Measurements from ENCODE around the gene SPTY2D1. TPM values are rescaled to one million over a fixed set of nuclear protein-coding genes. Genes with fewer than 3 reads are reported as not detected.
"Not testable (repeated sequence)": the region's sequence is repeated elsewhere in the genome, so short reads cannot be mapped to it uniquely, and the experiment has no call there.

The SPTY2D1 gene
- total RNA-seq, 1 experiment from 2014 or later: 23.7 TPM

DNA sequence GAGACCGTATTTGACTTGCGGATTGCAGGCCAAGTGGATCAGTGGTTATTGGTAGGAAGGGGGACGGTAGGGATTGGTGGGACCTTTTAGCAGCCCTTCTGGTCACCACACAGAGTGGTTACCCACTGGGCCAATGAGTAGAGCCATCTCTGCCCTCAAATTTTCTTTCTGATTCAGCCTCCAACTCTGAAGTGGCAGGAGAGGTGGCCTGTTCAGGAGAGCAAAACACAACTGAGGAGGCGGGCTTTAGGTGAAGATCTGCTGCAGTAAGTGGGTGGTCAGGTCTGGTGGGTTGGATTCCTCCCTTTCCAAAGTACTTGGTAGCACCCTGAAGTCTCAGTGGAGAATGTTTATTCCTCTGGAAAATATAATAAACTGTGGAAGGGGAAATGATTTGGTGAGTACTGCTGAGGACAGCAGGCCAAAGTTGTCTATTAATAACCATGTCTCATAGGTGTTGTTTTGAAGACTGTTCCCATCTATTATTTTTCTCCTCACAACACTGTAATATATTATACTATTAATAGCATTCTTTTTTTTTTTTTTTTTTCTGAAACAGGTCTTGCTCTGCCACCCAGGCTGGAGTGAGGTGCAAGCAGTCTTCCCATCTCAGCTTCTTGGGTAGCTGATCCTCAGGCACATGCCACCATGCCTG, 33.1 kb downstream of the SPTY2D1 start:
- H3K9me2 ChIP-seq (ENCODE audit: insufficient read depth): no peaks in the 10 kb centered on the region
- no peaks in the 10 kb centered on the region for H3K79me2 ChIP-seq (ENCODE audit: low read depth)
- no peak overlapping the region for H3K4me3 ChIP-seq
- H3K4me2 ChIP-seq: no peak overlapping the region
- no peaks in the 10 kb centered on the region for H3K36me3 ChIP-seq (ENCODE audit: low read depth)
- no peak overlapping the region for H3K27ac ChIP-seq
- BruUV-seq (replicated peaks): no TSS peak
- H3K9me3 ChIP-seq (ENCODE audit: insufficient read depth, low read depth): no peaks in the 10 kb centered on the region
- intact Hi-C loops (cut with micrococcal nuclease; ENCODE audit: unreplicated experiment): no loop called here
- H2AFZ ChIP-seq: no peak overlapping the region
- peaks cover 5% of the 10 kb centered on the region; the same call in 1 of the 2 replicates for H3F3A ChIP-seq (ENCODE audit: insufficient read depth, low read depth)
- CTCF ChIA-PET: no interaction called here
- no peaks in the 10 kb centered on the region for H3K27me3 ChIP-seq (ENCODE audit: insufficient read depth, low read depth)
- TF ChIP-seq, protein P1, sequence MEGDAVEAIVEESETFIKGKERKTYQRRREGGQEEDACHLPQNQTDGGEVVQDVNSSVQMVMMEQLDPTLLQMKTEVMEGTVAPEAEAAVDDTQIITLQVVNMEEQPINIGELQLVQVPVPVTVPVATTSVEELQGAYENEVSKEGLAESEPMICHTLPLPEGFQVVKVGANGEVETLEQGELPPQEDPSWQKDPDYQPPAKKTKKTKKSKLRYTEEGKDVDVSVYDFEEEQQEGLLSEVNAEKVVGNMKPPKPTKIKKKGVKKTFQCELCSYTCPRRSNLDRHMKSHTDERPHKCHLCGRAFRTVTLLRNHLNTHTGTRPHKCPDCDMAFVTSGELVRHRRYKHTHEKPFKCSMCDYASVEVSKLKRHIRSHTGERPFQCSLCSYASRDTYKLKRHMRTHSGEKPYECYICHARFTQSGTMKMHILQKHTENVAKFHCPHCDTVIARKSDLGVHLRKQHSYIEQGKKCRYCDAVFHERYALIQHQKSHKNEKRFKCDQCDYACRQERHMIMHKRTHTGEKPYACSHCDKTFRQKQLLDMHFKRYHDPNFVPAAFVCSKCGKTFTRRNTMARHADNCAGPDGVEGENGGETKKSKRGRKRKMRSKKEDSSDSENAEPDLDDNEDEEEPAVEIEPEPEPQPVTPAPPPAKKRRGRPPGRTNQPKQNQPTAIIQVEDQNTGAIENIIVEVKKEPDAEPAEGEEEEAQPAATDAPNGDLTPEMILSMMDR (conservative IDR thresholded peaks at IDR 0.05): no peak
- TF ChIP-seq EZH2 (IDR thresholded peaks at IDR 0.05; ENCODE audit: low read depth): no peak
- no peaks in the 10 kb centered on the region for H3K4me1 ChIP-seq (replicated peaks; ENCODE audit: insufficient read depth)
- H4K20me1 ChIP-seq (ENCODE audit: insufficient read depth): 0 out of 2 replicates have a peak, but pooled peaks cover 3% of the 10 kb centered on the region
- POLR2A ChIA-PET (ENCODE audit: unreplicated experiment): no interaction called here
- DNase-seq: no peak

GRCh38 chr11:18599739-18600230, 34.4 kb downstream of the SPTY2D1 start, which contains the start of gene MISFA:
Gene MISFA (plus strand): TSS chr11:18599789. CDS start chr11:18599929, 140 bp downstream.
- H2AFZ ChIP-seq: no peak within 1 kb of the TSS
- H3K27me3 ChIP-seq (ENCODE audit: insufficient read depth, low read depth): no peaks in the 10 kb centered on the region
- BruUV-seq (replicated peaks): no TSS peak
- TF ChIP-seq, protein P1 (conservative IDR thresholded peaks at IDR 0.05): no peak
- TF ChIP-seq EZH2 (IDR thresholded peaks at IDR 0.05; ENCODE audit: low read depth): no peak
- intact Hi-C loops (cut with micrococcal nuclease; ENCODE audit: unreplicated experiment): no loop called here
- H3K4me3 ChIP-seq: no peak within 1 kb of the TSS
- DNase-seq: no peak
- H3F3A ChIP-seq (ENCODE audit: insufficient read depth, low read depth): peaks cover 5% of the 10 kb centered on the region; the same call in 1 of the 2 replicates
- no peak within 1 kb of the TSS for H3K4me2 ChIP-seq
- H4K20me1 ChIP-seq (ENCODE audit: insufficient read depth): 0 out of 2 replicates have a peak, but pooled peaks cover 3% of the 10 kb centered on the region
- ChIA-PET CTCF (no interaction called here), POLR2A (ENCODE audit: unreplicated experiment) (no interaction called here)
- no peak within 1 kb of the TSS for H3K27ac ChIP-seq
- no peaks in the 10 kb centered on the region for H3K9me3 ChIP-seq (ENCODE audit: insufficient read depth, low read depth)
- no peaks in the 10 kb centered on the region for H3K4me1 ChIP-seq (replicated peaks; ENCODE audit: insufficient read depth)
- no peaks in the 10 kb centered on the region for H3K9me2 ChIP-seq (ENCODE audit: insufficient read depth)
- no peaks in the 10 kb centered on the region for H3K36me3 ChIP-seq (ENCODE audit: low read depth)
- H3K79me2 ChIP-seq (ENCODE audit: low read depth): no peaks in the 10 kb centered on the region

- peaks cover 22% of the 10 kb centered on the region for H3K79me2 ChIP-seq (ENCODE audit: low read depth)
- no peaks in the 10 kb centered on the region for H3K9me3 ChIP-seq (ENCODE audit: insufficient read depth, low read depth)
- no peak overlapping the region for H3K27ac ChIP-seq
- DNase-seq: no peak
- no peaks in the 10 kb centered on the region for H3K9me2 ChIP-seq (ENCODE audit: insufficient read depth)
- H3K4me3 ChIP-seq: no peak overlapping the region
- intact Hi-C loops (cut with micrococcal nuclease; ENCODE audit: unreplicated experiment): no loop called here
- peaks cover 8% of the 10 kb centered on the region for H3K4me1 ChIP-seq (replicated peaks; ENCODE audit: insufficient read depth)
- H3K4me2 ChIP-seq: no peak overlapping the region
- no peaks in the 10 kb centered on the region for H3K36me3 ChIP-seq (ENCODE audit: low read depth)
- BruUV-seq (replicated peaks): no TSS peak
- no peaks in the 10 kb centered on the region for H3K27me3 ChIP-seq (ENCODE audit: insufficient read depth, low read depth)
- no peak for TF ChIP-seq EZH2 (IDR thresholded peaks at IDR 0.05; ENCODE audit: low read depth)
- TF ChIP-seq, protein P1 (conservative IDR thresholded peaks at IDR 0.05): no peak
- H2AFZ ChIP-seq: no peak overlapping the region
- 0 out of 2 replicates have a peak, but pooled peaks cover 3% of the 10 kb centered on the region for H4K20me1 ChIP-seq (ENCODE audit: insufficient read depth)
- CTCF ChIA-PET: interaction anchor here (0.6 kb wide), 1 partner anchor 996 kb away, joined by 3 read pairs; no protein-coding TSS in a partner anchor
- POLR2A ChIA-PET (ENCODE audit: unreplicated experiment): interaction anchor here (0.6 kb wide), 1 partner anchor 378 kb away, joined by 8 read pairs; no protein-coding TSS in a partner anchor
- no peaks in the 10 kb centered on the region for H3F3A ChIP-seq (ENCODE audit: insufficient read depth, low read depth)
Observed at GRCh38 chr11:18594999-18595749, 39.0 kb downstream of the SPTY2D1 start.

GRCh38 chr11:18594088-18594487, 40.1 kb downstream of the SPTY2D1 start:
- peaks cover 33% of the 10 kb centered on the region for H3K79me2 ChIP-seq (ENCODE audit: low read depth)
- H3K36me3 ChIP-seq (ENCODE audit: low read depth); H3F3A ChIP-seq (ENCODE audit: insufficient read depth, low read depth); H4K20me1 ChIP-seq (ENCODE audit: insufficient read depth); H3K27me3 ChIP-seq (ENCODE audit: insufficient read depth, low read depth); H3K4me2 ChIP-seq; H3K9me3 ChIP-seq (ENCODE audit: insufficient read depth, low read depth); H3K9me2 ChIP-seq (ENCODE audit: insufficient read depth); BruUV-seq (replicated peaks); CTCF ChIA-PET; H3K27ac ChIP-seq; H2AFZ ChIP-seq; H3K4me3 ChIP-seq; intact Hi-C loops (cut with micrococcal nuclease; ENCODE audit: unreplicated experiment); DNase-seq; POLR2A ChIA-PET (ENCODE audit: unreplicated experiment): not testable (repeated sequence)
- peaks cover 16% of the 10 kb centered on the region for H3K4me1 ChIP-seq (replicated peaks; ENCODE audit: insufficient read depth)

Measured in PC-9 (cell line).